GM23338 (cell line): Measurements from ENCODE around the gene SRPRA. TPM values are rescaled to one million over a fixed set of nuclear protein-coding genes. Genes with fewer than 3 reads are reported as not detected.
A peak's percentile ranks its signal among the peaks of the same experiment; 100 is the strongest.
"Not testable (repeated sequence)": the region's sequence is repeated elsewhere in the genome, so short reads cannot be mapped to it uniquely, and the experiment has no call there.

ENCODE experiments used
- ATAC-seq: fragments of 200-7000 bp; cut with Tn5 transposase; 3 replicates; pipeline ENCODE4 v1.9.1; 2020
- DNase-seq: peaks from one replicate; pipeline ENCODE4 v3.0.0-alpha.2; 2015; ENCODE audit warnings: low spot score
- H2AFZ ChIP-seq: fragments of 200-600 bp; sonication (generic); 2 replicates; pipeline ENCODE4 v1.8.0; 2016; ENCODE audit warnings: antibody characterized with exemption, mild to moderate bottlenecking, moderate library complexity
- H3F3A ChIP-seq: fragments of 200-600 bp; sonication (generic); replicated peaks from 2 replicates; pipeline ENCODE4 v1.8.0; 2017; ENCODE audit warnings: antibody characterized with exemption, mixed run types, low read depth
- H3K27ac ChIP-seq: fragments of 200-600 bp; sonication (generic); 2 replicates; pipeline ENCODE4 v1.6.1; 2016; ENCODE audit warnings: low read depth
- H3K27me3 ChIP-seq: fragments of 200-600 bp; sonication (generic); 2 replicates; pipeline ENCODE4 v1.8.0; 2016; ENCODE audit warnings: mild to moderate bottlenecking, mixed run types, moderate library complexity; ENCODE audit not compliant: insufficient read depth
- H3K36me3 ChIP-seq: fragments of 200-600 bp; sonication (generic); 2 replicates; pipeline ENCODE4 v1.8.0; 2016; ENCODE audit warnings: mild to moderate bottlenecking; ENCODE audit not compliant: insufficient read depth
- H3K4me1 ChIP-seq: fragments of 200-600 bp; sonication (generic); 2 replicates; pipeline ENCODE4 v1.8.0; 2016; ENCODE audit warnings: mild to moderate bottlenecking, moderate library complexity; ENCODE audit not compliant: insufficient read depth
- H3K4me2 ChIP-seq: fragments of 200-600 bp; sonication (generic); 2 replicates; pipeline ENCODE4 v1.7.1; 2017; ENCODE audit warnings: mixed run types
- H3K4me3 ChIP-seq: fragments of 200-600 bp; sonication (generic); 2 replicates; pipeline ENCODE4 v1.6.1; 2016; ENCODE audit warnings: mixed run types
- H3K79me2 ChIP-seq: fragments of 200-600 bp; sonication (generic); replicated peaks from 2 replicates; pipeline ENCODE4 v1.8.0; 2017; ENCODE audit warnings: mild to moderate bottlenecking; ENCODE audit not compliant: insufficient read depth
- H3K9me2 ChIP-seq: fragments of 200-600 bp; sonication (generic); 2 replicates; pipeline ENCODE4 v1.8.0; 2017; ENCODE audit not compliant: insufficient read depth
- H4K20me1 ChIP-seq: fragments of 200-600 bp; sonication (generic); replicated peaks from 2 replicates; pipeline ENCODE4 v1.8.0; 2017; ENCODE audit warnings: mild to moderate bottlenecking; ENCODE audit not compliant: insufficient read depth
- H3K27ac Mint-ChIP-seq: 2 replicates; pipeline ENCODE4 v1.8.0; 2020; ENCODE audit warnings: inconsistent platforms, mild to moderate bottlenecking, moderate library complexity, mixed read lengths
- H3K27me3 Mint-ChIP-seq: 3 replicates; pipeline ENCODE4 v1.8.0; 2022; ENCODE audit warnings: low read depth, mild to moderate bottlenecking, moderate library complexity, mixed read lengths, inconsistent platforms; ENCODE audit not compliant: insufficient read depth, poor library complexity
- H3K36me3 Mint-ChIP-seq: 3 replicates; pipeline ENCODE4 v1.8.0; 2021; ENCODE audit warnings: low read depth, mild to moderate bottlenecking, inconsistent platforms, moderate library complexity, mixed read lengths
- H3K4me1 Mint-ChIP-seq: 3 replicates; pipeline ENCODE4 v1.8.0; 2020; ENCODE audit warnings: mild to moderate bottlenecking, inconsistent platforms, mixed read lengths
- H3K4me3 Mint-ChIP-seq: 3 replicates; pipeline ENCODE4 v1.8.0; 2021; ENCODE audit warnings: moderate library complexity, mild to moderate bottlenecking, inconsistent platforms, mixed read lengths
- H3K9me3 Mint-ChIP-seq: 3 replicates; pipeline ENCODE4 v1.8.0; 2020; ENCODE audit warnings: moderate library complexity, mild to moderate bottlenecking, inconsistent platforms, mixed read lengths
- EZH2 ChIP-seq: fragments of 200-600 bp; sonication (generic); IDR thresholded peaks from one replicate; pipeline ENCODE4 v1.8.0; 2017; ENCODE audit warnings: antibody characterized with exemption, mild to moderate bottlenecking, low read depth; ENCODE audit not compliant: unreplicated experiment
- EZH2phosphoT487 ChIP-seq: fragments of 200-600 bp; sonication (generic); IDR thresholded peaks from one replicate; pipeline ENCODE4 v1.8.1; 2018; ENCODE audit warnings: antibody characterized with exemption; ENCODE audit not compliant: unreplicated experiment
- JUNB ChIP-seq: IDR thresholded peaks from one replicate; pipeline ENCODE4 v1.6.1; 2016; ENCODE audit warnings: antibody characterized with exemption; ENCODE audit not compliant: unreplicated experiment
- ZNF331 ChIP-seq: fragments of 250-450 bp; sonication (Bioruptor Pico); IDR thresholded peaks from 2 replicates; pipeline ENCODE4 v1.5.0; 2020; ENCODE audit warnings: low read depth, mild to moderate bottlenecking, moderate library complexity
- polyA plus RNA-seq: library from polyadenylated mRNA; unstranded; fragments of >200 nt; fragmentation: Nextera tagmentation; extraction: Ambion mirVana; gene quantifications from 2 replicates; pipeline ENCODE4 v1.2.1, GENCODE V29; 2016
- total RNA-seq: library from RNA; depleted of rRNA; stranded (reverse); fragments of >200 nt; shearing (Covaris generic); gene quantifications from 2 replicates; pipeline ENCODE4 v1.2.3, GENCODE V29; 2014
- TF ChIP-seq, protein P1 (sequence below): IDR thresholded peaks from one replicate; pipeline ENCODE4 v1.6.1; 2018; ENCODE audit warnings: antibody characterized with exemption; ENCODE audit not compliant: unreplicated experiment
- TF ChIP-seq, protein P2 (sequence below), 2 experiments: fragments of 200-600 bp in 1 of 2; sonication (generic) in 1 of 2; conservative IDR thresholded peaks; 2 replicates each; pipeline versions ENCODE4 v1.5.1 to v1.6.1; 2016 to 2017; ENCODE audit warnings: antibody characterized with exemption in 2 of 2, low read depth in 2 of 2, mild to moderate bottlenecking in 2 of 2, moderate library complexity in 1 of 2

The SRPRA gene
- total and polyA plus RNA-seq, 2 experiments from 2014 or later = 27.1 to 53.2 TPM

DNA sequence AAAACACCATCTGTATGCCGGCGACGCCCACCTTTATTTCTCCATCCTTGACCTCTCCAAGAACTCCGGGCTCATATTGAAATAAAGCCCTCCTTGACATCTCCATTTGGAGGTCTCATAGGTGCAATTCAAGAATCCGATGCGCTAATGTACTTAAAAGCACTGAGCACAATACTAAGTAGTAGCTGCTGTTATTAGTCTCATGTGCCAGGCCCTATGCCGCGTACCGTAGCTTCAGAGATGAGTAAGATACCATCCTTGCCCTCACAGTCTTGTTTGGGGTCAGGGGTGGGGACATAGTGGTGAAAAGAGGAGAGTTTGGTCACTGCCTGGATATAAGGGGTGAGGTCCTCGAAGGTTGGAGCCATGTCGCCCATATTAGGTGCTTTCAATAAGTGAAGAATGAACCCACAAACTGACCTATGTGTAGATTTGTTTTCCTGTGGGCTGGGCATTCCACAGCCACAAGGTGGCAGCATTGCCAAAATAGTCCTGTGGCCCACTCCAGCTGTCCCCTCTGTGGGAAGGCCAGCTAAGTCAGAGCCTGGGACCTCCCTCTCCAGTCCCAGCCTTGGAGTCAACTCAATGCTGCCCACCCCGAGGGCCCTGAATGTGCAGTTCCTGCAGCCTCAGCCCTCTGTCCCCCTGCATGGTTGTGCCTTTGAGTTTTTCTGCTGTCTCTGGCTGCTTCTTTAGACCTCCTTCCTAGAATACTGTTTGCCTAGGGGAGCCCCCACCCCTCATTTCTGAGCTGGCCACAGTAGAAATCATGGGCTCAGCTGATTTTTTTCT, 41.7 kb upstream of the SRPRA start:
- Mint-ChIP-seq H3K27ac (no peak overlapping the region), H3K9me3 (no peaks in the 10 kb centered on the region), H3K27me3 (no peaks in the 10 kb centered on the region), H3K36me3 (peaks cover 24% of the 10 kb centered on the region), H3K4me1 (peaks cover 2% of the 10 kb centered on the region; the same call in 1 of the 3 replicates), H3K4me3 (no peak overlapping the region)
- no peaks in the 10 kb centered on the region for H3K27me3 ChIP-seq
- no peaks in the 10 kb centered on the region for H4K20me1 ChIP-seq
- H3K4me1 ChIP-seq = no peaks in the 10 kb centered on the region
- DNase-seq (peak; percentile 83), ATAC-seq (peak; percentile 98)
- H2AFZ ChIP-seq = no peak overlapping the region
- no peaks in the 10 kb centered on the region for H3K79me2 ChIP-seq
- H3K4me2 ChIP-seq = no peak overlapping the region
- no peaks in the 10 kb centered on the region for H3K9me2 ChIP-seq
- no peak overlapping the region for H3K27ac ChIP-seq
- H3K4me3 ChIP-seq = no peak overlapping the region
- H3F3A ChIP-seq = no peaks in the 10 kb centered on the region
- TF ChIP-seq, protein P1, sequence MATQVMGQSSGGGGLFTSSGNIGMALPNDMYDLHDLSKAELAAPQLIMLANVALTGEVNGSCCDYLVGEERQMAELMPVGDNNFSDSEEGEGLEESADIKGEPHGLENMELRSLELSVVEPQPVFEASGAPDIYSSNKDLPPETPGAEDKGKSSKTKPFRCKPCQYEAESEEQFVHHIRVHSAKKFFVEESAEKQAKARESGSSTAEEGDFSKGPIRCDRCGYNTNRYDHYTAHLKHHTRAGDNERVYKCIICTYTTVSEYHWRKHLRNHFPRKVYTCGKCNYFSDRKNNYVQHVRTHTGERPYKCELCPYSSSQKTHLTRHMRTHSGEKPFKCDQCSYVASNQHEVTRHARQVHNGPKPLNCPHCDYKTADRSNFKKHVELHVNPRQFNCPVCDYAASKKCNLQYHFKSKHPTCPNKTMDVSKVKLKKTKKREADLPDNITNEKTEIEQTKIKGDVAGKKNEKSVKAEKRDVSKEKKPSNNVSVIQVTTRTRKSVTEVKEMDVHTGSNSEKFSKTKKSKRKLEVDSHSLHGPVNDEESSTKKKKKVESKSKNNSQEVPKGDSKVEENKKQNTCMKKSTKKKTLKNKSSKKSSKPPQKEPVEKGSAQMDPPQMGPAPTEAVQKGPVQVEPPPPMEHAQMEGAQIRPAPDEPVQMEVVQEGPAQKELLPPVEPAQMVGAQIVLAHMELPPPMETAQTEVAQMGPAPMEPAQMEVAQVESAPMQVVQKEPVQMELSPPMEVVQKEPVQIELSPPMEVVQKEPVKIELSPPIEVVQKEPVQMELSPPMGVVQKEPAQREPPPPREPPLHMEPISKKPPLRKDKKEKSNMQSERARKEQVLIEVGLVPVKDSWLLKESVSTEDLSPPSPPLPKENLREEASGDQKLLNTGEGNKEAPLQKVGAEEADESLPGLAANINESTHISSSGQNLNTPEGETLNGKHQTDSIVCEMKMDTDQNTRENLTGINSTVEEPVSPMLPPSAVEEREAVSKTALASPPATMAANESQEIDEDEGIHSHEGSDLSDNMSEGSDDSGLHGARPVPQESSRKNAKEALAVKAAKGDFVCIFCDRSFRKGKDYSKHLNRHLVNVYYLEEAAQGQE = no peak
- TF ChIP-seq JUNB = no peak
- no peak for TF ChIP-seq EZH2
- TF ChIP-seq, protein P2, sequence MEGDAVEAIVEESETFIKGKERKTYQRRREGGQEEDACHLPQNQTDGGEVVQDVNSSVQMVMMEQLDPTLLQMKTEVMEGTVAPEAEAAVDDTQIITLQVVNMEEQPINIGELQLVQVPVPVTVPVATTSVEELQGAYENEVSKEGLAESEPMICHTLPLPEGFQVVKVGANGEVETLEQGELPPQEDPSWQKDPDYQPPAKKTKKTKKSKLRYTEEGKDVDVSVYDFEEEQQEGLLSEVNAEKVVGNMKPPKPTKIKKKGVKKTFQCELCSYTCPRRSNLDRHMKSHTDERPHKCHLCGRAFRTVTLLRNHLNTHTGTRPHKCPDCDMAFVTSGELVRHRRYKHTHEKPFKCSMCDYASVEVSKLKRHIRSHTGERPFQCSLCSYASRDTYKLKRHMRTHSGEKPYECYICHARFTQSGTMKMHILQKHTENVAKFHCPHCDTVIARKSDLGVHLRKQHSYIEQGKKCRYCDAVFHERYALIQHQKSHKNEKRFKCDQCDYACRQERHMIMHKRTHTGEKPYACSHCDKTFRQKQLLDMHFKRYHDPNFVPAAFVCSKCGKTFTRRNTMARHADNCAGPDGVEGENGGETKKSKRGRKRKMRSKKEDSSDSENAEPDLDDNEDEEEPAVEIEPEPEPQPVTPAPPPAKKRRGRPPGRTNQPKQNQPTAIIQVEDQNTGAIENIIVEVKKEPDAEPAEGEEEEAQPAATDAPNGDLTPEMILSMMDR (conservative IDR thresholded peaks at IDR 0.05; ENCODE audit: low read depth in 2 of 2) = peak; percentile 85 to 95
- no peak for TF ChIP-seq ZNF331
- TF ChIP-seq EZH2phosphoT487 = no peak
- no peaks in the 10 kb centered on the region for H3K36me3 ChIP-seq

DNA sequence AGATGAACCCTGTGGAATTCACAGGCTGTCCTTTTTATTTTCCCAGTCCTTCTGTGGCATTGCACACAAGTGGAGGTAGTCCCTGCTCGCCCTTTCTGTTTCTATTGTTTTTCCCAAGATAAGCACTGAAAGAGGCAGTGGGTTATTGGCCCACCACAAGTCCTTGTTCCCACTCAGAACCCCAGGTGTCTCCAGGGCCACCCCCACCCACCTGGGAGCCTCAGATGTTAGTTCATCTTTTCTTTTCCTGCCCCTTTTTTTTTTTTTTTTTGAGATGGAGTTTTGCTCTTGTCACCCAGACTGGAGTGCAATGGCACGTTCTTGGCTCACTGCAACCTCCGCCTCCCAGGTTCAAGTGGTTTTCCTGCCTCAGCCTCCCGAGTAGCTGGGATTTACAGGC, 40.1 kb upstream of the SRPRA start:
- not testable (repeated sequence) for H3K27ac Mint-ChIP-seq

More for the DNA sequence above, 40.1 kb upstream of the SRPRA start:
- not testable (repeated sequence) for H3K4me3 ChIP-seq, H3K4me3 Mint-ChIP-seq, H3F3A ChIP-seq, DNase-seq, H3K79me2 ChIP-seq, H3K4me1 ChIP-seq, H2AFZ ChIP-seq, H3K9me2 ChIP-seq, H3K4me1 Mint-ChIP-seq, H3K27me3 ChIP-seq, H3K9me3 Mint-ChIP-seq, H4K20me1 ChIP-seq, H3K27me3 Mint-ChIP-seq, H3K27ac ChIP-seq, ATAC-seq, H3K4me2 ChIP-seq, H3K36me3 ChIP-seq
- H3K36me3 Mint-ChIP-seq = peaks cover 19% of the 10 kb centered on the region
